OCI-LY7 (cell line): ENCODE measurements around the gene CFAP74. TPM values are rescaled to one million over a fixed set of nuclear protein-coding genes. Genes with fewer than 3 reads are reported as not detected.

Source experiments
- BruUV-seq: library from RNA; stranded (reverse); fragments of 400-500 nt; replicated peaks from 2 replicates; lab custom pipeline; 2021; lab: Mats Ljungman, UMichigan
- CTCF ChIA-PET: fragments of 300-600 bp; sonication (Branson Sonifier 250); formaldehyde crosslinking; loops from one replicate; lab custom pipeline; 2022; ENCODE audit warnings: antibody characterized with exemption; ENCODE audit not compliant: unreplicated experiment; lab: Charles Lee
- POLR2A ChIA-PET: fragments of 300-600 bp; sonication (Branson Sonifier 250); formaldehyde crosslinking; loops from one replicate; lab custom pipeline; 2022; ENCODE audit warnings: antibody characterized with exemption; lab: Charles Lee
- DNase-seq: peaks from one replicate; pipeline ENCODE4 v3.0.0-alpha.2; 2015; ENCODE audit warnings: low spot score
- H2AFZ ChIP-seq: fragments of 200-600 bp; sonication (generic), shearing (Covaris generic); 2 replicates; pipeline ENCODE4 v1.6.1; 2014; ENCODE audit warnings: mild to moderate bottlenecking, antibody characterized with exemption, low read length, moderate library complexity
- H3K27ac ChIP-seq: fragments of 200-600 bp; sonication (generic); 2 replicates; pipeline ENCODE4 v1.5.1; 2014; ENCODE audit warnings: mixed run types, low read depth, mild to moderate bottlenecking, moderate library complexity, low read length, inconsistent platforms; ENCODE audit not compliant: poor library complexity, severe bottlenecking
- H3K36me3 ChIP-seq: fragments of 200-600 bp; sonication (generic); 2 replicates; pipeline ENCODE4 v1.6.1; 2014; ENCODE audit warnings: mild to moderate bottlenecking, antibody characterized with exemption, low read length, moderate library complexity, mixed read lengths; ENCODE audit not compliant: insufficient read depth
- H3K4me1 ChIP-seq: fragments of 200-600 bp; sonication (generic); 2 replicates; pipeline ENCODE4 v1.5.1; 2014; ENCODE audit warnings: mild to moderate bottlenecking, low read length; ENCODE audit not compliant: insufficient read depth, poor library complexity, severe bottlenecking
- H3K4me2 ChIP-seq: fragments of 200-600 bp; sonication (generic); 2 replicates; pipeline ENCODE4 v1.6.1; 2014; ENCODE audit warnings: mild to moderate bottlenecking, low read length
- H3K4me3 ChIP-seq: fragments of 200-600 bp; sonication (generic); 2 replicates; pipeline ENCODE4 v1.5.1; 2014; ENCODE audit warnings: mild to moderate bottlenecking, low read depth, low read length; ENCODE audit not compliant: poor library complexity, severe bottlenecking
- H3K79me2 ChIP-seq: fragments of 200-600 bp; sonication (generic); 2 replicates; pipeline ENCODE4 v1.6.1; 2016; ENCODE audit warnings: low read depth, mild to moderate bottlenecking, low read length, moderate library complexity, mixed read lengths; ENCODE audit not compliant: insufficient read depth
- H3K9me2 ChIP-seq: fragments of 200-600 bp; sonication (generic); 2 replicates; pipeline ENCODE4 v1.6.1; 2016; ENCODE audit warnings: mild to moderate bottlenecking, low read length, mixed read lengths; ENCODE audit not compliant: insufficient read depth
- H3K9me3 ChIP-seq: fragments of 200-600 bp; sonication (generic); 2 replicates; pipeline ENCODE4 v1.6.1; 2014; ENCODE audit warnings: mild to moderate bottlenecking, mixed run types, low read length, mixed read lengths
- H4K20me1 ChIP-seq: fragments of 200-600 bp; sonication (generic); 2 replicates; pipeline ENCODE4 v1.6.1; 2014; ENCODE audit warnings: mild to moderate bottlenecking, antibody characterized with exemption, low read length, moderate library complexity, mixed read lengths; ENCODE audit not compliant: insufficient read depth
- CTCF ChIP-seq: fragments of 200-600 bp; sonication (generic); conservative IDR thresholded peaks from 2 replicates; pipeline ENCODE4 v1.5.1; 2014; ENCODE audit warnings: mild to moderate bottlenecking, antibody characterized with exemption, low read length, moderate library complexity, mixed read lengths
- EZH2phosphoT487 ChIP-seq: fragments of 200-600 bp; sonication (generic); IDR thresholded peaks from 2 replicates; pipeline ENCODE4 v1.6.1; 2018; ENCODE audit warnings: low read depth, borderline replicate concordance, mild to moderate bottlenecking, mixed run types, antibody characterized with exemption, low read length, moderate library complexity, mixed read lengths
- intact Hi-C: fragments of 100-400 bp; cut with micrococcal nuclease; formaldehyde crosslinking; loops from one replicate; pipeline ENCODE4 v1.10.0; 2022; ENCODE audit not compliant: unreplicated experiment
- total RNA-seq, 2 experiments: library from RNA; depleted of rRNA in 1 of 2; stranded (reverse); fragments of >200 nt in 1 of 2; shearing (Covaris generic) in 1 of 2; gene quantifications; 2 replicates each; pipeline ENCODE4 v1.2.3, GENCODE V29; 2014 to 2022

The CFAP74 gene
- total RNA-seq, 2 experiments from 2014 or later = not detected

DNA sequence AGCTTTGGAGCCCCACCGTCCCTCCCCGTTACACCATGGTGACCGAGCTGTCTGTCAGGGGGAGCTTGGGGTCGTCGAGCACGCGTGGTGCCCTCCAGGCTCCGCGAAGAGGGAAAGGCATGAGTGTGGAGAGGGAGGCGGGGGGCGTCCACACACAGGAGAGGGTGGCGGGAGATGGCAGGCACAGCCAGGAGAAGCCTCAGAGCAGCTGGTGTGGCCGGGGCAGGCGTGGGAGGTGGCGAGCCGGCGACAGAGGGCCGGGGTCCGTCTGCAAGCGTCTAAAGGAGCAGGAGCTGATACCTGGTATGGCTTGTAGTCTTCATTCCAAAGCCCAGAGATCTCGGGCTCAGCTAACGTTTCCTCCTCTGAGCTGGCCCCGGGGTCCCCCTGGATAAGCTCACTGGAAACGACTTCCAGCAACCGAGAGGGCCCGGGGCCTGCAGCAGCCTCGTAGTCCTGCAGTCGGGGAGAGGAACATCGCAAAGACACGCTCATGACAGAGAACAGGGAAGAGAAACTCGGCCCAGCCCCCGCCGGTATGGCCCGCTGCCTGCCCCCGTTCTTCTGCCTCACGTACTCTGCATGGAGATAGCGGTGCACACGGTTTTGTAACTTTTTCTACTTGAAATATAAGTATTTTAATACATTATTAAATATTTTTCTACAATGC lies 37.4 kb downstream of the CFAP74 start:
- ChIA-PET POLR2A (no interaction called here), CTCF (no interaction called here)
- no peaks in the 10 kb centered on the region for H3K79me2 ChIP-seq
- peaks cover 6% of the 10 kb centered on the region; the same call in 1 of the 2 replicates for H3K9me3 ChIP-seq
- TF ChIP-seq EZH2phosphoT487 (no peak), CTCF (no peak)
- no peaks in the 10 kb centered on the region for H3K9me2 ChIP-seq
- no peaks in the 10 kb centered on the region for H4K20me1 ChIP-seq
- no peak for DNase-seq
- no peak overlapping the region for H2AFZ ChIP-seq
- BruUV-seq = no TSS peak
- H3K27ac ChIP-seq = no peak overlapping the region
- H3K4me3 ChIP-seq = no peak overlapping the region
- no peaks in the 10 kb centered on the region for H3K4me1 ChIP-seq
- intact Hi-C loops = no loop called here
- no peaks in the 10 kb centered on the region for H3K36me3 ChIP-seq
- H3K4me2 ChIP-seq = no peak overlapping the region

- intact Hi-C loops = no loop called here
- ChIA-PET POLR2A (no interaction called here), CTCF (no interaction called here)
- no peak overlapping the region for H3K4me2 ChIP-seq
- H4K20me1 ChIP-seq = no peaks in the 10 kb centered on the region
- TF ChIP-seq CTCF (no peak), EZH2phosphoT487 (no peak)
- H3K9me3 ChIP-seq = no peaks in the 10 kb centered on the region
- H3K9me2 ChIP-seq = no peaks in the 10 kb centered on the region
- no peak overlapping the region for H3K27ac ChIP-seq
- H3K4me1 ChIP-seq = no peaks in the 10 kb centered on the region
- H3K79me2 ChIP-seq = no peaks in the 10 kb centered on the region
- H3K4me3 ChIP-seq = no peak overlapping the region
- no peak for DNase-seq
- H3K36me3 ChIP-seq = no peaks in the 10 kb centered on the region
- no peak overlapping the region for H2AFZ ChIP-seq
- BruUV-seq = no TSS peak
Measured at GRCh38 chr1:1965546-1965945, 38.0 kb downstream of the CFAP74 start.

- no peaks in the 10 kb centered on the region for H3K36me3 ChIP-seq
- H2AFZ ChIP-seq = no peak overlapping the region
- no peaks in the 10 kb centered on the region for H3K9me3 ChIP-seq
- H3K79me2 ChIP-seq = no peaks in the 10 kb centered on the region
- intact Hi-C loops = no loop called here
- no peaks in the 10 kb centered on the region for H3K9me2 ChIP-seq
- no peak overlapping the region for H3K4me3 ChIP-seq
- no peak for TF ChIP-seq EZH2phosphoT487
- TF ChIP-seq CTCF = no peak
- no peaks in the 10 kb centered on the region for H4K20me1 ChIP-seq
- no peak overlapping the region for H3K4me2 ChIP-seq
- ChIA-PET CTCF (no interaction called here), POLR2A (no interaction called here)
- H3K27ac ChIP-seq = no peak overlapping the region
- no TSS peak for BruUV-seq
- DNase-seq = no peak
- no peaks in the 10 kb centered on the region for H3K4me1 ChIP-seq
Measured at GRCh38 chr1:1964811-1965210, 38.8 kb downstream of the CFAP74 start.
